Upper lobe of left lung (tissue), 6 donors: Measurements from ENCODE around the gene DCAF8L2. TPM values are rescaled to one million over a fixed set of nuclear protein-coding genes. Genes with fewer than 3 reads are reported as not detected.

Experiments
- ATAC-seq, 2 donors: fragments of 200-7000 bp; cut with Tn5 transposase; one replicate each; pipeline ENCODE4 v1.9.1; 2022; ENCODE audit warnings: mild to moderate bottlenecking in 2 of 2, moderate library complexity in 2 of 2; ENCODE audit not compliant: low FRiP score in 2 of 2
- DNase-seq, 2 donors: peaks; one replicate each; pipeline ENCODE4 v3.0.0-alpha.2; 2019 to 2020
- H3K27ac ChIP-seq, 4 donors: fragments of 200-600 bp; sonication (generic); one replicate each; pipeline ENCODE4 v1.5.1; 2016 to 2019
- H3K27me3 ChIP-seq, 4 donors: fragments of 200-600 bp; sonication (generic); one replicate each; pipeline ENCODE4 v1.5.1; 2017 to 2019
- H3K36me3 ChIP-seq, 4 donors: fragments of 200-600 bp; sonication (generic); one replicate each; pipeline ENCODE4 v1.5.1; 2016 to 2019
- H3K4me1 ChIP-seq, 4 donors: fragments of 200-600 bp; sonication (generic); one replicate each; pipeline ENCODE4 v1.5.1; 2018 to 2019
- H3K4me3 ChIP-seq, 4 donors: fragments of 200-600 bp; sonication (generic); one replicate each; pipeline ENCODE4 v1.5.1; 2017 to 2019; ENCODE audit warnings: mild to moderate bottlenecking in 2 of 4, moderate library complexity in 1 of 4
- H3K9me3 ChIP-seq, 4 donors: fragments of 200-600 bp; sonication (generic); one replicate each; pipeline ENCODE4 v1.5.1; 2018 to 2019
- CTCF ChIP-seq, 6 experiments: fragments of 450-650 bp in 4 of 6; fragments of 200-600 bp in 2 of 6; sonication (generic) in 2 of 6; IDR thresholded peaks; one replicate each; pipeline ENCODE4 v1.5.1; 2016 to 2019; ENCODE audit warnings: antibody characterized with exemption in 6 of 6
- EP300 ChIP-seq, 4 donors: sonication (generic); formaldehyde crosslinking; IDR thresholded peaks; one replicate each; pipeline ENCODE4 v1.5.1; 2017; ENCODE audit warnings: antibody characterized with exemption in 4 of 4, control low read depth in 2 of 4
- POLR2A ChIP-seq, 4 donors: fragments of 450-650 bp; IDR thresholded peaks; one replicate each; pipeline ENCODE4 v1.5.1; 2016 to 2017; ENCODE audit warnings: antibody characterized with exemption in 4 of 4, mild to moderate bottlenecking in 2 of 4
- POLR2AphosphoS5 ChIP-seq, 2 donors: sonication (generic); formaldehyde crosslinking; IDR thresholded peaks; one replicate each; pipeline ENCODE4 v1.5.1; 2017; ENCODE audit warnings: antibody characterized with exemption in 2 of 2
- WGBS, 2 donors: methylation state at CpG; one replicate each; pipeline ENCODE4 v1.1.5; 2017 to 2018; 5-methylcytosine and 5-hydroxymethylcytosine counted together
- total RNA-seq, 6 donors: library from RNA; depleted of rRNA in 4 of 6; stranded (reverse); fragments of >200 nt in 4 of 6; gene quantifications; one replicate each; pipeline versions ENCODE4 v1.1.0 to v1.2.1, GENCODE V29; 2016 to 2021
- donor health status: DM: no; HTN: no; CAD: no; lungs with moderate emphysema.
- donor health status: DM: no; HTN: yes; CAD: no; lungs with severe emphysema.

Gene DCAF8L2
- total RNA-seq, 6 donors from 2014 or later = not detected

- Histone ChIP-seq H3K9me3 (no peaks in the 10 kb centered on the region), H3K27ac (no peak overlapping the region), H3K4me3 (no peak overlapping the region), H3K36me3 (no peaks in the 10 kb centered on the region), H3K27me3 (no peaks in the 10 kb centered on the region), H3K4me1 (no peaks in the 10 kb centered on the region)
- DNase-seq (no peak), ATAC-seq (no peak)
- no peak for TF ChIP-seq CTCF (IDR thresholded peaks at IDR 0.05)
- no peak for TF ChIP-seq POLR2AphosphoS5 (IDR thresholded peaks at IDR 0.05)
- no peak for TF ChIP-seq POLR2A (IDR thresholded peaks at IDR 0.05)
- 64 to 84% methylated on average over 2 of the region's 2 CpGs for WGBS, 2 donors
Measured at GRCh38 chrX:27775984-27776383, 185.8 kb downstream of the DCAF8L2 start.

- no peak overlapping the region for H3K27ac ChIP-seq
- H3K36me3 ChIP-seq = no peaks in the 10 kb centered on the region
- ATAC-seq = no peak
- TF ChIP-seq POLR2A (IDR thresholded peaks at IDR 0.05) (no peak), POLR2AphosphoS5 (IDR thresholded peaks at IDR 0.05) (no peak)
- no peaks in the 10 kb centered on the region for H3K9me3 ChIP-seq
- no peak for DNase-seq
- H3K4me1 ChIP-seq = no peaks in the 10 kb centered on the region
- WGBS, 2 donors = 44 to 47% methylated on average over 6 of the region's 6 CpGs
- H3K27me3 ChIP-seq = no peaks in the 10 kb centered on the region
- H3K4me3 ChIP-seq = no peak overlapping the region
Measured at GRCh38 chrX:27796640-27797257, 206.6 kb downstream of the DCAF8L2 start.

- no peaks in the 10 kb centered on the region for H3K4me1 ChIP-seq
- H3K9me3 ChIP-seq = no peaks in the 10 kb centered on the region
- no peaks in the 10 kb centered on the region for H3K36me3 ChIP-seq
- H3K27ac ChIP-seq = no peak overlapping the region
- WGBS, 2 donors = 15 to 24% methylated on average over 1 of the region's 1 CpG
- H3K27me3 ChIP-seq = no peaks in the 10 kb centered on the region
- DNase-seq = no peak
- no peak for TF ChIP-seq CTCF (IDR thresholded peaks at IDR 0.05)
- TF ChIP-seq EP300 (IDR thresholded peaks at IDR 0.05) = no peak
- no peak for TF ChIP-seq POLR2A (IDR thresholded peaks at IDR 0.05)
- TF ChIP-seq POLR2AphosphoS5 (IDR thresholded peaks at IDR 0.05) = no peak
- no peak overlapping the region for H3K4me3 ChIP-seq
- ATAC-seq = no peak
Measured at GRCh38 chrX:27797575-27797974, 207.4 kb downstream of the DCAF8L2 start.

Other genes starting within 250 kb of the DCAF8L2 start
- gene PPP4R3C, start 127.0 kb upstream of the DCAF8L2 start, total RNA-seq = not detected
- not detected for gene MAGEB10, start 217.6 kb downstream of the DCAF8L2 start, total RNA-seq